Heart left ventricle (tissue), 16 donors: ENCODE data around the gene ABCC9. TPM values are rescaled to one million over a fixed set of nuclear protein-coding genes. Genes with fewer than 3 reads are reported as not detected.
A peak's percentile ranks its signal among the peaks of the same experiment; 100 is the strongest.

Experiments used
- ATAC-seq, 4 donors: fragments of 200-7000 bp; cut with Tn5 transposase; one replicate each; pipeline ENCODE4 v1.9.1; 2020 to 2022; ENCODE audit warnings: moderate library complexity in 4 of 4, mild to moderate bottlenecking in 3 of 4, moderate number of reproducible peaks in 1 of 4
- DNase-seq, 5 donors: peaks; one replicate each; pipeline ENCODE4 v3.0.0-alpha.2; 2020
- H3K27ac ChIP-seq, 12 donors: fragments of 200-600 bp; sonication (generic) in 4 of 12; one replicate each; pipeline versions ENCODE4 v1.5.0 to v1.8.0; 2016 to 2022; ENCODE audit warnings: mild to moderate bottlenecking in 2 of 12
- H3K27me3 ChIP-seq, 9 donors: fragments of 200-600 bp; sonication (generic) in 2 of 9; one replicate each; pipeline versions ENCODE4 v1.5.1 to v1.8.0; 2016 to 2022; ENCODE audit warnings: mild to moderate bottlenecking in 3 of 9
- H3K36me3 ChIP-seq, 9 donors: fragments of 200-600 bp; sonication (generic) in 2 of 9; one replicate each; pipeline versions ENCODE4 v1.5.0 to v1.8.0; 2018 to 2022; ENCODE audit warnings: mild to moderate bottlenecking in 2 of 9
- H3K4me1 ChIP-seq, 12 donors: fragments of 200-600 bp; sonication (generic) in 4 of 12; one replicate each; pipeline versions ENCODE4 v1.5.0 to v1.8.0; 2016 to 2022; ENCODE audit warnings: mild to moderate bottlenecking in 3 of 12
- H3K4me3 ChIP-seq, 12 donors: fragments of 200-600 bp; sonication (generic) in 4 of 12; one replicate each; pipeline versions ENCODE4 v1.5.0 to v1.8.0; 2017 to 2022; ENCODE audit warnings: mild to moderate bottlenecking in 9 of 12, moderate library complexity in 4 of 12
- H3K9me3 ChIP-seq, 12 donors: fragments of 200-600 bp; sonication (generic) in 4 of 12; one replicate each; pipeline versions ENCODE4 v1.5.0 to v1.8.0; 2016 to 2022; ENCODE audit warnings: mild to moderate bottlenecking in 1 of 12
- CTCF ChIP-seq, 12 donors: fragments of 200-600 bp; sonication (generic) in 4 of 12; IDR thresholded peaks; one replicate each; pipeline versions ENCODE4 v1.5.0 to v1.8.0; 2018 to 2022; ENCODE audit warnings: antibody characterized with exemption in 12 of 12, mild to moderate bottlenecking in 5 of 12
- POLR2A ChIP-seq, 2 donors: fragments of 450-650 bp; IDR thresholded peaks; one replicate each; pipeline ENCODE4 v1.6.1; 2017; ENCODE audit warnings: antibody characterized with exemption in 2 of 2, mild to moderate bottlenecking in 2 of 2, moderate library complexity in 2 of 2
- WGBS, 4 donors: extraction: QIAGEN DNeasy Blood & Tissue Kit in 2 of 4; methylation state at CpG; one replicate each; pipeline versions ENCODE4 v1.1.5 to v1.1.7; 2013 to 2018; 5-methylcytosine and 5-hydroxymethylcytosine counted together
- intact Hi-C, 10 donors: fragments of 100-400 bp; cut with DNase I; formaldehyde crosslinking; loops; one replicate each; pipeline versions ENCODE4 v1.11.1 to v1.14.2; 2022
- polyA plus RNA-seq, 2 donors: library from polyadenylated mRNA; stranded (reverse); fragments of 200-250 nt; gene quantifications; one replicate each; pipeline ENCODE4 v1.2.3, GENCODE V29; 2013
- total RNA-seq, 9 donors: library from RNA; depleted of rRNA in 2 of 9; stranded (reverse); fragments of >200 nt in 2 of 9; fragmentation: NEBNext Ultra II Directional in 3 of 9; extraction: Animal tissue kit (Norgen Biotek cat#: 25700) in 3 of 9; gene quantifications; one replicate each; pipeline versions ENCODE4 v1.1.0 to v1.2.4, GENCODE V29; 2016 to 2023
- donor health status: ischemic (EF 13 %, LVEDD 7.1; RV severe dilation, severe dysfunction).
- donor health status: healthy with polysubstance abuse.
- donor health status: DM: no; HTN: yes; CAD: no.
- donor health status: DM: no; HTN: no; CAD: no.
- donor health status: ischemic (EF 25% LVEDD 6.9; RV normal size, moderate dysfunction).
- donor health status: ischemic (EF 25% LVEDD 5.7; RV mildly dilated, moderate dysfunction).
- donor health status: healthy.
- donor health status: DM: yes; HTN: yes; CAD: no.
- donor health status: ischemic (EF 35%, LVEDD 5.7; RV mildly dilated, moderate dysfunction).
- donor health status: nonischemic (EF 11% LVEDD 7.7; RV severe dilation, severe dysfunction).
- donor health status: DM: yes; HTN: yes; CAD: no.
- donor health status: PGD.
- donor health status: ischemic (EF 29% LVEDD 5.4; RV normal size, mild dysfunction).
- donor health status: nonischemic (EF 23%, LVEDD 6.1; RV moderate dilation, normal function).

Gene ABCC9
- total and polyA plus RNA-seq, 11 donors, result 14.1 to 103 (median 70.8) TPM

- Histone ChIP-seq H3K4me1 (no peaks in the 10 kb centered on the region), H3K27me3 (no peaks in the 10 kb centered on the region), H3K9me3 (no peaks in the 10 kb centered on the region), H3K27ac (no peak overlapping the region), H3K4me3 (no peak overlapping the region), H3K36me3 (no peaks in the 10 kb centered on the region)
- intact Hi-C loops, result no loop called here
- ATAC-seq (no peak), DNase-seq (no peak)
- WGBS, 4 donors, result 77 to 82% (median 79%) methylated on average over 1 of the region's 1 CpG
- TF ChIP-seq POLR2A (IDR thresholded peaks at IDR 0.05) (no peak), CTCF (IDR thresholded peaks at IDR 0.05) (no peak)
These were observed 34.1 kb upstream of the ABCC9 start for GRCh38 chr12:21975293-21975692.

GRCh38 chr12:21973221-21973620 lies 32.0 kb upstream of the ABCC9 start:
- Histone ChIP-seq H3K36me3 (no peaks in the 10 kb centered on the region), H3K4me1 (no peaks in the 10 kb centered on the region), H3K27ac (no peak overlapping the region), H3K27me3 (no peaks in the 10 kb centered on the region), H3K4me3 (no peak overlapping the region), H3K9me3 (no peaks in the 10 kb centered on the region)
- DNase-seq (no peak), ATAC-seq (no peak)
- TF ChIP-seq POLR2A (IDR thresholded peaks at IDR 0.05) (no peak), CTCF (IDR thresholded peaks at IDR 0.05) (no peak)
- intact Hi-C loops, result no loop called here

- DNase-seq (no peak), ATAC-seq (no peak)
- no peak overlapping the region for H3K4me3 ChIP-seq
- intact Hi-C loops, result no loop called here
- H3K9me3 ChIP-seq, result peaks cover 0 to 7% (median 0%) of the 10 kb centered on the region in 12 donors
- H3K27ac ChIP-seq, result peak overlapping the region in 4 of 12 donors; percentile 29 to 61 (median 35)
- TF ChIP-seq CTCF (IDR thresholded peaks at IDR 0.05), result no peak
- WGBS, 4 donors, result 65 to 80% (median 72%) methylated on average over 4 of the region's 4 CpGs
- H3K4me1 ChIP-seq, result no peaks in the 10 kb centered on the region
- no peaks in the 10 kb centered on the region for H3K27me3 ChIP-seq
- no peaks in the 10 kb centered on the region for H3K36me3 ChIP-seq
These were observed 30.8 kb upstream of the ABCC9 start for GRCh38 chr12:21972055-21972454.

- TF ChIP-seq CTCF (IDR thresholded peaks at IDR 0.05), result no peak
- no peak for TF ChIP-seq POLR2A (IDR thresholded peaks at IDR 0.05)
- 28 to 48% (median 33%) methylated on average over 1 of the region's 1 CpG for WGBS, 4 donors
- intact Hi-C loops, result no loop called here
- Histone ChIP-seq H3K4me1 (no peaks in the 10 kb centered on the region), H3K36me3 (no peaks in the 10 kb centered on the region), H3K27me3 (no peaks in the 10 kb centered on the region), H3K27ac (peak overlapping the region in 5 of 12 donors; percentile 14 to 61 (median 30)), H3K4me3 (no peak overlapping the region), H3K9me3 (peaks cover 0 to 7% (median 0%) of the 10 kb centered on the region in 12 donors)
- DNase-seq, result no peak
- no peak for ATAC-seq
These were observed 30.1 kb upstream of the ABCC9 start for GRCh38 chr12:21971344-21971743.
